HG03095 (cell line): ENCODE data around the gene BICC1.

Experiments used
- ATAC-seq: cut with Tn5 transposase; IDR thresholded peaks from one replicate; pipeline ENCODE4 v1.9.1; 2021; ENCODE audit warnings: moderate library complexity; ENCODE audit not compliant: unreplicated experiment

The BICC1 gene

DNA sequence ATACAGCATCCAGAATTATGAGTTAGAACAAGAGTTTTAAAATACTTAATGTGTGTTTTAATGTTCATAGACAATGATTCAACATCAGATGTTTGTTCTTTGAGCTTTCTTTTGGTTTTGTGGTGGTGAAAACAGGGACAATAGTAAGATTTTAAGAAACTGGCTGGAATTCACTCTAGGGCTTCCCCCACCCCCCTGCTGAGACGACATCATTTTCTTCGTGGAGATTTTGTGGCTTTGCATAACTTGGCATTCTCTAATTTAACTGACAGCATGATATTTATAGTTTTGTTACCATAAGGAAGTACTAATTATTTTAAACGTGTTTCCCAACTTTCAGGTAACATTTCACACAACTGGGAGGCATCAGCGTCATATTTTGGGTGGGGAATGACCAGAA lies 184.1 kb downstream of the BICC1 start:
- no peak for ATAC-seq

DNA sequence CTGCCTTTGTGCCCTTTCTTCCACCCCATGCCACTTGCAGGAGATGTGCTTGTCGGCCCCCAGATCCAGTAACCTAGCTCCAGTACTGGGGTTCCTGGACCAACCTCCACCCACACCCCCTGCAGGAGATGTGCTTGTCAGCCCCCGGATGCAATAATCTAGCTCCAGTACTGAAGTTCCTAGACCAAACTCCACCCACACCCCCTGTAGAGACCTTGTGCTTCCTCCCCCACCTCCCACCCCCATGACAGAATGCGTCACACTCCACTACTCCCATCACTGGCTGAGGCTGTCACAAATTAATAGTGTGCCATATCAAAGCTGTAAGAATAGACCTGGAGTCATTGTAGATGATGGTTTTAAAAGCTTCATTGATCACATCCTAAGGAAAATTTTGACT lies 185.0 kb downstream of the BICC1 start:
- no peak for ATAC-seq

DNA sequence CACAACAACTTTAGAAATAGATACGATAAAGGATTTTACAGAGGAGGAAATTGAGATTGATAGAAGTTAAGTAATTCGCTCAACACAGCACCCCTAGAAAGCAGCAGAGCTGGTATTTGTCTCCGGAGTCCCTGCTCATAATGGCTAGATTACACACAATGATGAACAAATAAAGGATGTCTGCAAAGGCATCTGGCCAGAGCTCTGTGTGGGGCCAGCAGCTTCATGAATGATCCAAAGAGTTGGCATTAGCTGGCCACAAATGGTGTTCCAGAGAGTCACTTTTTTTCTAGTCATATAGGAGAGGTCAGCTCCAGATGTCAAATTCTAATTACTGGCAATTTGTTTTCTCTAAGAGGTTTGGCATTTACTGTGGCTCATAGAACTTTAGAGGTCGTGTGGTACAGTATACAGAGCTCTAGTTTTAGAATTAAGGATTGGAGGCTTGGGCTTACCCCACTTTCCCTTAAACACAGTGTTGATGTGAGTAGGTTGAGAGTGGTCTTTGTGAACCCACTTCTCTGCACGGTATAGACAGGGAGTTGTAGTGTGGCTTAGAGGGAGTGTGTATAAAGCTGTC lies 186.2 kb downstream of the BICC1 start:
- ATAC-seq: no peak

DNA sequence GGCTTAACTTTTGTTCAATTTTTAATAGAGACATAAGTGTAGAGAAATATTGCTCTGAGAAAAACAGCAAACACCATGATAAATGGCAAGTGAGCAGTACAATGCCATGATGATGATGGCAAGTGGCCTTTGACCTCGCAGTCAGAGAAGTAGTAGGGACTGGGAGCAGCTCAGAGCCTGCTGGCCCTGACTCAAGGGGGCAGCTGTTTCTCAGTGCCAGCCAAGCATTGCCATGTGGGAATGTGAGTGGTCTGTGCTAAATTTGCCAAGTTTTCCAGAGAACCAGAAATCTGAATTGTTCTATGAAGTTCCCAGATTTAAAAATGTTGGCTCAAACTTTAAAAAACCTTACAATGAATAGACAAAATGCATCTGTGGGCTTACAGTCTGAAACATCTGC lies 187.9 kb downstream of the BICC1 start:
- no peak for ATAC-seq

DNA sequence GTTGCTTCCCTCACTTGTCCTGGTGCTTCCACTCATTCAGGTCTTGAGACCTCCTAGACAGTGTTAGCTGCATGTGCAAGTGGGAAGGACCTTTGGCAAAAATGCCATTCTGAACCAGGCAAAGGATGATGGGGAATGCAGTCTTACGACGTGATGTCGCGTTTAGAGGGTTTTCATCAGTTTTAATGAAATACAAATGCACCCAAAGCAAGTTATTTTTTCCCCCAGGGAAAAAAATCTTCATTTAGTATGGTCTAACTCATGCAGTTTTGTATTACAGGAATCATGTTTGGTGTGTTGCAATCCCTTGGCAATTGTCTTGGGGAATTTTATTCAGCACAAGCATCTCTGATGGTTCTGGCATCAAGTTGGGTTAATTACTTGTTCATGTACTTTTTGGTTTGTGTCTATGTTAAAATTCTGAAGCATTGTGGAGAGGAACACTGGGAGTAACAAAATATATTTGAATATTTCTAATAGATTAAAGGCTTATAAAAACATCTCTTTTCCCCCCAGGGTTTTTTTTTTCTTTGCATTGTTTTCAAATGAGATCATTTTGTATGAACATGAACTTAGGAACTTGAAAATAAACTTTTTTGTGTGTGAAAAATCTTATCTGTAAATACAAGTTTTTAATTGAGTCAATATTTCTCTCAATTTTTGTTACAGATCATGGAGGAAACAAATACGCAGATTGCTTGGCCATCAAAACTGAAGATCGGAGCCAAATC lies 188.9 kb downstream of the BICC1 start:
- ATAC-seq: no peak

DNA sequence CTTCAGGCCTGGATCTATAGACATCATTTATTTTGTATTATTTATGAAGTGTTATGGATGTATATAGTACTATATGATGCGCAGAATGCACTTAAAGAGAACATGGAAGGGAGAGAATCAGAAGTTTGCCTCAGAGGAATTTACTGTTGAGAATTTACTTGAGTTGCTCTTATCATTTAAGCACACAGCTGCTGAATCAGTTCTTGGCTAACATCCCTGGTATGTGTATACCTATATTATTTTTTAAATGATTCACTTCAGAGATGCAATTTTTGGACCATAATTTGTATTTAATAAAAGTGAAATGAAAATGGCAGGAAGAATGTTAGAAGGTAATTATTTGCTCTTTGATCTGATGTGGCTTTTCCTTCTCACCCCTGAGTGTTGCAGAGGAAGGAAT lies 191.6 kb downstream of the BICC1 start:
- ATAC-seq: no peak

DNA sequence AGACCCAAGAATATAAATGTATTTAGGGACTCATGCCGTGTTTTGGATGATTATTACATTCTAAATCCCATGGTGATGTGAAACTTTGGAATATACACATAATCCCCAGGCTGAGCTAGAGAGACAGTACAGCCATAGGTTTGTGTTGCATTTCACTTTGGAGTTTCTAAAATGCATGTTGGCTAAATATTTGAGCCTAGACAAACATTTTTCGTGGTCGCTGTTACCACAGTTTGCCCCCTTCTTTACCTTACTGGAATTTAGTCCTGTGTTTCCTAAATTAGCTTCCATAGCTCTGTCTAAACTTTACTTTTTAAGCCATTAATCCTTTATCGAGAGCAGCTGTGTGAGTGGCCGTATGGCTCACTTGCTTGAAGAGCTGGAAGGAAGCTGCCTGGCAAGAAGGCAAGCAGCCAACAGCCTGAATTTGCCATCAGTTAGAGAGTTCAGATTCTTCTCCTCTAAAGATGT lies 192.0 kb downstream of the BICC1 start:
- no peak for ATAC-seq

DNA sequence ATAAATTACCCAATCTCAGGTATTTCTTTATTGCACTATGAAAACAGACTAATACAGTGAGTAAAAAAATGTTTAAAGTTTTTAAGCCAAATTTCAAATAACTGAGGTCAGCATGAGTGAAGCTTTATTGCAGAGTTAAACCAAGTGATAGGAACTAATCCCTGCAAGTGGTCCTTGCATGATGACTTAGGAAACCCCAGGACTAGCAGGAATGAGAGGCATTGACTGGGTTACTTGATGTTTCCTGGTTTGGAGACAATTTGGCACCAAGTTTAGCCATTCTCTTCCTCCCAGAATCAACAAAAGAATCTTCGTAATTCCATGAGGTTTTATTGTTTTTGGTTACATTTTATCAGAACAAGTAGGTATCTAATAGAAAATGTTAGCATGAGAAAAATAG lies 194.2 kb downstream of the BICC1 start:
- no peak for ATAC-seq

DNA sequence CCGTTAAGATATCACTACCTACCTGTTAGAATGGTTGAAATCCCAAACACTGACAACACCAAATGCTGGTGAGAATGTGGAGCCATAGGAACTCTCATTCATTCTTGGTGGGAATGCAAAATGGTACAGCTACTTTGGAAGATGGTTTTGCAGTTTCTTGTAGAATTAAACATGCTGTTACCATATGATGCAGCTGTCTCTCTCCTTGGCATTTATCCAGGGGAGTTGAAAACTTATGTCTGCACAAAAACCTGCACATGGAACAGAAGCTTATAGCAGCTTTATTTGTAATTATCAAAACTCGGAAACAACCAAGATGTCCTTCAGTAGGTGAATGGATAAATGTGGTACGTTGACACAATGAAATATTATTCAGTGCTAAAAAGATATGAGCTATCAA lies 199.5 kb downstream of the BICC1 start:
- no peak for ATAC-seq

DNA sequence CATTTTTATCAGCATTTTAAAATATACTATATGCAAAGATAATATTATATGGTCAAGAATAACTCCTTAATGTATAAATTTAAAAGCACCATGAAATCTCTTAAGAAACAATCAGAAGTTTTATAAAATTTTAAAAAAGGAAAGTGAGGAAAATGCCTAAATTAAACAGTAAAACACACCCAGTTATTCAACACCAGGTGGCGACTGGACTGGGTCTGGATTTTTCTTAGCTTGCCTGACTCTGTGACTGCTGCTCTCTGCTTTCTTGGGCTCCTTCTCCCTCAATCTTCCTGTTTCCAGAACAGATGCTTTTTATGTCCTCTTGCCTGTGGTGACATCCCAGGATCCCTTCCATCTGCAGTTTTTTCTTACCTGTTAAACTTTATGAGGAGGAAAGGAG lies 200.3 kb downstream of the BICC1 start:
- no peak for ATAC-seq

DNA sequence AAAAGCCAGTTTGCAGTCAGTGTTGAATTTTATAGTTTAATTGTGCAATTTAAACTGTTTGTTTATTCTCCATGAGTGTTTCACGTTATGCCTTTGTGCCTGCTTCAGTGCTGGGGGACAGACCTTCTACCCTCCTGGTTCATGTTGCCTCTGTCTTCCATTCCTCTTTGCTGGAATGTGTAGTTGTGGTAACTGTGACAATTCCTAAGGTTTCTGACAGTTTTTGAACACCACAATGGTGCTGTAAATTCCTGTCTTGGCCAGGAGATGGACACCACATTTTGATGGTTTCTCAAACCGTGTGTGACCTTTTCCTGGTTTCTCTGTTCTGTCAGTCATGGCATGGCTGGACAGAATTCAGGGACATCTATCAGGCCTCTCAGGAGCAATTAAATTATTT lies 201.7 kb downstream of the BICC1 start:
- no peak for ATAC-seq

DNA sequence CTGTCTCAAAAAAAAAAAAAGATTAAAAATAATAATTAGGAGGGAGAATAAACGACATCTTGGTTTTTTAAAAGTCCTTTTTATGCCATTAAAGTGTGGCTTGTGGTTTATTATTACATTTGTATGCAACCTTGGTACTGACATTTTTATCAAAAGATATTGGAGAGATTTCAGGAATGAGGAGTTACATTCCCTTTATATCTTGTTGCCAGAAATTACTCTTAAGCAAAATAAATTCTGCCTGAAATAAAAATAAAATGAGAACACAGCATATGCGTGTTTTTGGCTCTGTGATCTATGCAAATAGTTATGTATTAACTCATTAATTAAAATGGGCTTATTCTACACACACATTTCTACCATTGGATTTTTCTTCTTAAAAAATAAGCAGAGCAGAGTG lies 202.4 kb downstream of the BICC1 start:
- ATAC-seq: no peak

DNA sequence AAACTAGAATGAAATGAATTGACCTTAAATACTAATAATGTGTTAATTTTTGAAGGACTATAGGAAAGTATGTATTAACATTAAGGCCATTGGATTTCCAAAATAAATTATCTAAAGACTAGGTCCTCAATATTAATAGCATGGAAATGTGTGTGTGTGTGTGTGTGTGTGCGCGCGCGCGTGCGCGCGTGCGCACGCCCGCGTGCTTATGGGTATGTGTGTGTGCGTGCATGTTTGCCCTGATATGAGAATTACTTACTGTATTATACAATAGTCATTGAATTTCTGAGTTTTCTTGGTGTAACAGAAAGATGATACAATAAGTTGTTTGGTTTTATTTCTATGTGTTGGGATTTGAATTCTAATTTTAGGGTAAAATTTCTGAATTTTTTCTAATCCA lies 205.9 kb downstream of the BICC1 start:
- no peak for ATAC-seq

DNA sequence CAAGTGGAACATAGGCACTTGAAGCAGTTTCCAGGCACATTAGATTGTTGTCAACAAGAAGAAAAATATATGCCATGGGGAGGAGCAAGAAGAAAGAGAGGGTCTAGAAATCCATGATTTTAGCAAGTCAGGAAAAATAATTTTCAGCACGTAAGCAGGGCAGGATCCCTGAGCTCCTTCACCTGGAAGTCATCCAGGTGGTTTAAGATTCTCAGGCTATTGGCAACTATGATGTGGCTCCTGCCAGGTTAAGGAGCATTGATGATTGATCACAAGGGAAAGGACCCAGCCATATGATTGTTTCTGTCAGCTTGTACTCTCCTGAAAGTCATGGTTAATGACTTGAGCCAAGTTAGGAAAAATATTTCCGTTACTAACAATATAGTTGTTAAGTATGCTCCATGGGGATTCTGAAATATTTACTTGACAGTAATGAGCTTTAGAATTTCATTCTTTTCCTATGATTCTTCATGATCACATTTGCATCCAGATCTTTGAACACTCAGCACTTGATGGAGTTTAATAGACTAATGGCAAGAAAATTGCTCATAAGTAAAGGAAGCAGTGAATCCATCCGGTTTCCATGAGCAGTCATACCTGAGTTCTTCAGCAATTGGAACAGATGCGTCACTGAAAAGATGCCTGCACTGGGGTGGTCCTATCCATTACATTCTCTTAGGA lies 209.1 kb downstream of the BICC1 start:
- ATAC-seq: no peak

DNA sequence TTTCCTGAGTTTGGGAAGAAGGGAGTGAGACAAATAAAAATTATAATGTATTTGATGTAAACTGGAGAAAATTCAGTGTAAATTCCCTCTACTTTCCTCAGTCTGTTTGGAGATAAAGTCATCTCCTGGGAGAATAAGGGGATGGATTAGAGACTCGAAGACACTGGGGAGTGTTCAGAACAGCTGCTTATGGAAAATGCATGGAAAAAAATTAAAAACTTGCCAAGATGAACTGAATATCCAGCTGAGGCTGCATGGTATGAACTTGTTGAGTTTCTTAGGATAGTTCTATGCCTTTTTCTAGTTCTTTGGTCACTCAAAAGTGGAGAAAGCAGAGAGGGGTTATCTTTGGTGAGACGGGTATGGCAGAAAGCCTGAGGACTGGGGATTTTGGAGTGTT lies 210.5 kb downstream of the BICC1 start:
- ATAC-seq: no peak

DNA sequence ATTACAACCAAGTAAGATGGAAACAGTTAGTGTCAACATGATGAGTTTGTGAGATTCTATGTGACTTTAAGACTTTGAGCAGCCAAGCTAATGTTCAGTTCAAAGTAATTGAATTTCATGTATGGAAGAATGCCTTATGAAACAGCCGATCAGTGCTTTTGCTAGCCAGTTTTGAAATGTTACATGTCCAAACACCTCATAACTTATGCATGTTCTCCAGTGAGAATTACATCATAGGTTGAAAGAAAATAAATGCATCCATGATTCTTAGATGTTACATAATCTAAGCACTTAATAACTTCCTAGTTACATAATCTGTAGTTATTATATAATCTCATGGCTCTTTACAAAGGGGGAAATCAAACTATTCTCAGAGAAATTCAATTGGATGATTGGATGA lies 211.3 kb downstream of the BICC1 start:
- ATAC-seq: no peak

DNA sequence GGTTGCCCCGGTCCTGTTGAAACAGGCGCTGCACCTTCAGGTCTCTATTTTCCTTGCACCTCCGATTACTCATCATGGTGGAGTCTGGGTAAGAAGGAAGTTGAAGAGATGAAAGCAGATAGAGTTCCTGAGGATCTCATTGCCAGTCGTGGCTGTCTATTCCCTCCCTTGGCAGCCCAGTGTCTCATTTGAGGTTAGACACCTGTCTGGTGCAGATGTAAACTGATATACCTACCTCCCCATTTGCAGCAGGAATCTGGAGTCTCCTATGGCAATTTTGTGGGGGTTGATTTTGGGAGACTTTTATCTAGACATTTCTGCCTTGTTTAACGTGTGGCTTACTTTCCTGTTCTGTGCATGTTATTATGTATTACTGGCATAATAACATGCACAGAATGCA lies 212.1 kb downstream of the BICC1 start:
- ATAC-seq: no peak

DNA sequence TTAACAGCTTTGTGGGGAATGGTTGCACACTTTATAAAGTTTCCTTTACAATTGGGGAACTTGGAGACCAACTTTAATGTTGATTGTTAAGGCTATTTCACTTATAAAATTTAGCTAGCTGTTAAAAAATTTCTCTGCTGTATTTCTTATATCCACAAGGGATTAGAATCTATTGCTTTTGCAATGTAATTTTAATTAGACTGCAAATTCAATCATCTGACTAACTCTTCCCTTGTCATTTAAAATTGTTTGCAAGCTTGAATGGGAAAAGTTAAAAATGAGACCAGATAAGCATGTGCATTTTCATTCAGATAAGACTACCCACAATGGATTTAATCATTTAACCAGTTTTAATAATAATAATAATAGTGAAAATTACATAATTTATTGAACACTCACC lies 213.2 kb downstream of the BICC1 start:
- ATAC-seq: no peak

DNA sequence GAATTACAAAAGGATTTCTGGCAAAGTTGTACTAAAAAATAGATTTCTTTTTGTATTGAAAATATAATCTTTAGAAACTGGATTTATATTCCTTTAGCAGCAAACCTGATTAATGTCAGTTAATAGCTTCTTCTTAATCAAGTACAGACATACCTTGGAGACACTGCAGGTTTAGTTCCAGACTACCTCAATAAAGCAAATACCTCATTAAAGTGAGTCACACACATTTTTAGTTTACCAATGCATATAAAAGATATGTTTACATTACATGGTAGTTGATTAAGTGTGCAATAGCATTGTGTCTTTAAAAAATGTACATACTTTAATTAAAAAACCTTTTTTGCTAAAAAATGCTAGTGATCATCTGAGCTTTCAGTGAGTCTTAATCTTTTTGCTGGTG lies 215.0 kb downstream of the BICC1 start:
- no peak for ATAC-seq

DNA sequence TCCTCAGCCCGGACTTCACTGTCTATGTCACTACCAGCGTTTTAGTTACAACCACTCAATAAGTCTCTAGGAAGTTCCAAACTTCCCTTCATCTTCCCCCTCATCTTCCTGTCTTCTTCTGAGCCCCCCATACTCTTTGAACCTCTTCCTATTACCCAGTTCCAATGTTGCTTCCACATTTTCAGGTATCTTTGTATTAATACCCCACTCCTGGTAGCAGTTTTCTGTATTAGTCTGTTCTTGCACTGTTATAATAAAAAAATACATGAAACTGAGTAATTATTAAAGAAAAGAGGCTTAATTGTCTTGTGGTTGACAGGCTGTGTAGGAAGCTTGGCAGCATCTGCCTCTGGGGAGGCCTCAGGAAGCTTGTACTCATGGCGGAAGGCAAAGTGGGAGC lies 218.6 kb downstream of the BICC1 start:
- no peak for ATAC-seq

DNA sequence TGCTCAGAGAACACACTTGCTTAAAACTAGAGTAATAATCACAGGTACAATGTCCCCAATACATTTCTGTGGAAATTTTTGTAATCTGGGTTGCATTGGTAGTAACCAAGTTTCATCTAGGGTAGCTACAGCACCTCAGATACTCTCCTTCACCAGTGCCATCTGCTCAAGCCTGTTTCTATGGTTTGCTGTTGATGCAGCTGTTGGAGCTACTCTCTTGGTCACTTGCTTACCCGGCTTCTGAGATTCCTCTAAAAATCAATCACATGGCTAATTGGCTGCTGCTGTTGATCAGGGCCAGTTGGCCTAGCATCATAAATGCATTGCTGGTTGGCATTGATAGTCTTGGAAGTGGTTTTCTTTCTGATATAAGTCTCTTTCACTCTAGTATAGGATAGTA lies 220.8 kb downstream of the BICC1 start:
- no peak for ATAC-seq

DNA sequence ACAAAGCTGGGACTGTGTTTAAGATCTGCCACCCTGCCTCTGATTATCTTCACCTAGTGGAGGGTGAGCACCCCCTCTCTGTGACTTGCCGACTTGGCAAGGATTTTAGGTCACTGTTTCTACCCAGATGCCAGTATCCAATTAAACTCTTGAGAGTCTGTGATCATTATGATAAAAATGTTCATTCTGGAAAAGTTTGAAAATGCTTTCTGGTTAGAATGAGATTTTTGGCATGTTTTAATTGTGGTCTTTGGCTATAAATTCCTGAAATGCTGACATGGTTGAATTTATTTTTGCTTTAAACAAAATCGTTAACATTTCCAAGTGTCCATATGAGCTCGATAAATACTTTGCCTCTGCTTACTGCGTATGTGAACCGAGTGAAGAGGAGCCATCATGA lies 221.4 kb downstream of the BICC1 start:
- no peak for ATAC-seq
